ENCODE measurements around the gene PTOV1. TPM values are rescaled to one million over a fixed set of nuclear protein-coding genes. Genes with fewer than 3 reads are reported as not detected.
A peak's percentile ranks its signal among the peaks of the same experiment; 100 is the strongest.

Gene PTOV1
- total and polyA plus RNA-seq, 2 experiments from 2014 or later, result 114 to 294 TPM

DNA sequence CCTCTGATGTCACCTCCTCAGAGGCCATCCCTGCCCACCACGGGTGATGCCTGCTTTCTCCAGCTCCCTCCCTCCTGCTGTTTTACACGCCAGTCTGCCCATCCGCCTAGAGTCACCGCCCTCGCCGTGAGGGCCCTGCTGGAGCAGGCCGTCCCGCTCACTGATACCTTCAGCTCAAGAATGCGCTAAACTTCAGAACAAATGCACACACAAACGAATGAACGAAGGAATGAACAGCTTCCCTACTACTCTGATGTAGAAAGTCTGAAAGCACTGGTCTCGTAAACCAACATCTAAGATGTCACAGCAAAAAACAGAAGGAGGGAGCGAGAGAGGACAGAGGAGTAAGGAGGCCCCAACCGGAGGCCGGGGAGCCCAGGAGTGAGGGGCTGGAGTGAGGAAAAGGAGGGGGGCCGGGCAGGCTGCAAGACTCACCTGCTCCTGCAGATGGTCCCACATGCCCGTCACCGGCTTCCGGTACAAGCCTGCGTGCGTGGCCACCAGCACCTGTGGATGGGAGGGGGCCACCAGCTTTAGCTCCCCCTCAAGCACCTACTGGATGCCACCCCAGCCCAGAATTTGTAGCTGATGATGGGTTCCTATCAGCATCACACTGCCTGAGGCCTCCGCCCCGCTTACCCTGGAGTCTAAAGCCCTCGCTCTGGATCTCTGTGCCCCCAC, 12.4 kb downstream of the PTOV1 start:
- Histone ChIP-seq H3K36me3 (replicated peaks; ENCODE audit: insufficient read depth, low read depth) (no peaks in the 10 kb centered on the region), H3K4me1 (ENCODE audit: insufficient read depth) (peaks cover 18% of the 10 kb centered on the region), H3K27me3 (no peaks in the 10 kb centered on the region), H4K20me1 (ENCODE audit: insufficient read depth, poor library complexity, severe bottlenecking) (peaks cover 10% of the 10 kb centered on the region), H3K4me2 (no peak overlapping the region), H3K4me3 (no peak overlapping the region), H3K79me2 (peaks cover 28% of the 10 kb centered on the region), H3K9me2 (replicated peaks; ENCODE audit: insufficient read depth) (no peaks in the 10 kb centered on the region), H2AFZ (no peak overlapping the region), H3K27ac (no peak overlapping the region), H3K9me3 (ENCODE audit: low read depth) (no peaks in the 10 kb centered on the region)
- WGBS (ENCODE audit: low lambda C conversion rate, missing lambda C conversion rate), result 94% methylated on average over 24 of the region's 24 CpGs
- no peak for DNase-seq (ENCODE audit: low spot score)
- TF ChIP-seq EZH2phosphoT487 (IDR thresholded peaks at IDR 0.05; ENCODE audit: low read depth, severe bottlenecking, unreplicated experiment) (no peak), EZH2 (IDR thresholded peaks at IDR 0.05; ENCODE audit: borderline replicate concordance) (no peak)
- TF ChIP-seq, protein P1, sequence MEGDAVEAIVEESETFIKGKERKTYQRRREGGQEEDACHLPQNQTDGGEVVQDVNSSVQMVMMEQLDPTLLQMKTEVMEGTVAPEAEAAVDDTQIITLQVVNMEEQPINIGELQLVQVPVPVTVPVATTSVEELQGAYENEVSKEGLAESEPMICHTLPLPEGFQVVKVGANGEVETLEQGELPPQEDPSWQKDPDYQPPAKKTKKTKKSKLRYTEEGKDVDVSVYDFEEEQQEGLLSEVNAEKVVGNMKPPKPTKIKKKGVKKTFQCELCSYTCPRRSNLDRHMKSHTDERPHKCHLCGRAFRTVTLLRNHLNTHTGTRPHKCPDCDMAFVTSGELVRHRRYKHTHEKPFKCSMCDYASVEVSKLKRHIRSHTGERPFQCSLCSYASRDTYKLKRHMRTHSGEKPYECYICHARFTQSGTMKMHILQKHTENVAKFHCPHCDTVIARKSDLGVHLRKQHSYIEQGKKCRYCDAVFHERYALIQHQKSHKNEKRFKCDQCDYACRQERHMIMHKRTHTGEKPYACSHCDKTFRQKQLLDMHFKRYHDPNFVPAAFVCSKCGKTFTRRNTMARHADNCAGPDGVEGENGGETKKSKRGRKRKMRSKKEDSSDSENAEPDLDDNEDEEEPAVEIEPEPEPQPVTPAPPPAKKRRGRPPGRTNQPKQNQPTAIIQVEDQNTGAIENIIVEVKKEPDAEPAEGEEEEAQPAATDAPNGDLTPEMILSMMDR (IDR thresholded peaks at IDR 0.05; ENCODE audit: poor library complexity), result no peak

DNA sequence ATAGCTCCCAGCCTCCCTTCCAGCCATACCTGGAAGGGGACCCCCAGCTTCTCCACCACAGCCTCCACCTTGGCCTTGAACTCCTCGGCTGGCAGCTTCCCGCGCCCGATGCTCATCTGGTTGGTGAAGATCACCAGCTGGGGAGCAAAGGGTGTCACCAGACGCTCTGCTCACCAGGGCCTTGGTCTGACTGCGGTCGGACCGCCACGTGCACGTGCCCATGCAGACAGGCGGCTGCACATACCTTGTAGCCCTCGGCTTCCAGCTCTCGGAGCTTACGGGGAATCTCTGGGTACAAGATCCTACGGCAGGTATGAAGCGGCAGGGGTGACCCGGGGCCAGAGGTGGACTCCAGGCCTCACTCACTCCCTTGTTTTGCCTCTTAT, 13.0 kb downstream of the PTOV1 start:
- no peaks in the 10 kb centered on the region for H3K9me3 ChIP-seq (ENCODE audit: low read depth)
- TF ChIP-seq, protein P1 (IDR thresholded peaks at IDR 0.05; ENCODE audit: poor library complexity), result no peak
- no peak for TF ChIP-seq EZH2phosphoT487 (IDR thresholded peaks at IDR 0.05; ENCODE audit: low read depth, severe bottlenecking, unreplicated experiment)
- TF ChIP-seq EZH2 (IDR thresholded peaks at IDR 0.05; ENCODE audit: borderline replicate concordance), result no peak
- no peak overlapping the region for H3K4me3 ChIP-seq
- no peak overlapping the region for H3K27ac ChIP-seq
- no peak overlapping the region for H3K4me2 ChIP-seq
- peaks cover 28% of the 10 kb centered on the region for H3K79me2 ChIP-seq
- H4K20me1 ChIP-seq (ENCODE audit: insufficient read depth, poor library complexity, severe bottlenecking), result peaks cover 10% of the 10 kb centered on the region
- H3K9me2 ChIP-seq (replicated peaks; ENCODE audit: insufficient read depth), result no peaks in the 10 kb centered on the region
- peaks cover 24% of the 10 kb centered on the region for H3K4me1 ChIP-seq (ENCODE audit: insufficient read depth)
- no peak overlapping the region for H2AFZ ChIP-seq
- WGBS (ENCODE audit: low lambda C conversion rate, missing lambda C conversion rate), result over 99% methylated on average over 16 of the region's 17 CpGs
- no peaks in the 10 kb centered on the region for H3K27me3 ChIP-seq
- DNase-seq (ENCODE audit: low spot score), result no peak
- no peaks in the 10 kb centered on the region for H3K36me3 ChIP-seq (replicated peaks; ENCODE audit: insufficient read depth, low read depth)

DNA sequence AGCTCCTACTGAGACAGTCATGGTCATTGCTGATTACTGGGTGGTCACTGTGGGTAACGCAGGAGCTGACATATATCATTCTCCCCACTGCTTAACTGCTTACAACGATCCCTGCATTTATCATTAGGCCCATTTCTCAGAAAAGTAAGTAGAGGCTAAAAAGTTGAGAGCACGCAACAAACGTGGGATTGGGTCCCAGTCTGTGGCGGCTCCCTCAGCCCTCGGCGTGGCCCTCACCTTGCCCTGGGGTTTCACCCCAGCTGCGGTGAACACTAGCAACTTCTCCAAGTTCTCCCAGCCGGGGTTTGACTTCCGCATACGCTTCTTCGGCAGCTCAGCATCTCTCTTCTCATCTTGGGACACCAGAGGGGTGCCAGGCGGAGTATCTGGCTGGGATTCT, 13.9 kb downstream of the PTOV1 start:
- no peaks in the 10 kb centered on the region for H3K27me3 ChIP-seq
- TF ChIP-seq, protein P1 (IDR thresholded peaks at IDR 0.05; ENCODE audit: poor library complexity), result no peak
- TF ChIP-seq EZH2phosphoT487 (IDR thresholded peaks at IDR 0.05; ENCODE audit: low read depth, severe bottlenecking, unreplicated experiment), result no peak
- TF ChIP-seq EZH2 (IDR thresholded peaks at IDR 0.05; ENCODE audit: borderline replicate concordance), result no peak
- no peak overlapping the region for H3K27ac ChIP-seq
- DNase-seq (ENCODE audit: low spot score), result no peak
- peaks cover 28% of the 10 kb centered on the region for H3K79me2 ChIP-seq
- H3K9me3 ChIP-seq (ENCODE audit: low read depth), result no peaks in the 10 kb centered on the region
- peaks cover 10% of the 10 kb centered on the region for H4K20me1 ChIP-seq (ENCODE audit: insufficient read depth, poor library complexity, severe bottlenecking)
- peak overlapping the region; percentile 75 for H3K4me2 ChIP-seq
- no peaks in the 10 kb centered on the region for H3K36me3 ChIP-seq (replicated peaks; ENCODE audit: insufficient read depth, low read depth)
- H3K4me1 ChIP-seq (ENCODE audit: insufficient read depth), result peaks cover 25% of the 10 kb centered on the region
- H3K9me2 ChIP-seq (replicated peaks; ENCODE audit: insufficient read depth), result no peaks in the 10 kb centered on the region
- no peak overlapping the region for H3K4me3 ChIP-seq
- WGBS (ENCODE audit: low lambda C conversion rate, missing lambda C conversion rate), result 98% methylated on average over 13 of the region's 13 CpGs
- no peak overlapping the region for H2AFZ ChIP-seq
